HEK293 (cell line): ENCODE data around the gene ECI1.

Source experiments
- AEBP2 ChIP-seq: fragments of 450-650 bp; formaldehyde crosslinking; IDR thresholded peaks from 2 replicates; pipeline ENCODE4 v1.5.1; 2016; ENCODE audit warnings: missing biosample characterization, missing genetic modification characterization, borderline replicate concordance
- BCL11A ChIP-seq: fragments of 450-650 bp; formaldehyde crosslinking; IDR thresholded peaks from 2 replicates; pipeline ENCODE4 v1.5.1; 2016; ENCODE audit warnings: low read depth, missing biosample characterization, missing genetic modification characterization
- BCL11B ChIP-seq: fragments of 450-650 bp; formaldehyde crosslinking; IDR thresholded peaks from 2 replicates; pipeline ENCODE4 v1.5.1; 2016; ENCODE audit warnings: low read depth, missing biosample characterization, missing genetic modification characterization
- GLI4 ChIP-seq: fragments of 450-650 bp; formaldehyde crosslinking; IDR thresholded peaks from 2 replicates; pipeline ENCODE4 v1.5.1; 2016; ENCODE audit warnings: missing biosample characterization, missing genetic modification characterization
- INSM2 ChIP-seq: fragments of 450-650 bp; formaldehyde crosslinking; IDR thresholded peaks from 2 replicates; pipeline ENCODE4 v1.5.1; 2016; ENCODE audit warnings: missing biosample characterization, missing genetic modification characterization
- PRDM4 ChIP-seq: fragments of 450-650 bp; formaldehyde crosslinking; IDR thresholded peaks from 2 replicates; pipeline ENCODE4 v1.5.1; 2017; ENCODE audit warnings: missing biosample characterization, missing genetic modification characterization
- SETDB1 ChIP-seq: IDR thresholded peaks from one replicate; pipeline ENCODE4 v1.6.1; 2017; ENCODE audit warnings: mild to moderate bottlenecking, low read length, moderate library complexity, mixed read lengths; ENCODE audit not compliant: insufficient read length
- SP2 ChIP-seq: fragments of 450-650 bp; formaldehyde crosslinking; IDR thresholded peaks from 2 replicates; pipeline ENCODE4 v1.5.1; 2016; ENCODE audit warnings: missing biosample characterization, missing genetic modification characterization
- ZBTB10 ChIP-seq: fragments of 450-650 bp; formaldehyde crosslinking; IDR thresholded peaks from 2 replicates; pipeline ENCODE4 v1.5.1; 2016; ENCODE audit warnings: missing biosample characterization, missing genetic modification characterization
- ZBTB48 ChIP-seq: fragments of 450-650 bp; formaldehyde crosslinking; IDR thresholded peaks from 2 replicates; pipeline ENCODE4 v1.5.1; 2016; ENCODE audit warnings: missing biosample characterization, missing genetic modification characterization
- ZBTB6 ChIP-seq: fragments of 450-650 bp; formaldehyde crosslinking; IDR thresholded peaks from 2 replicates; pipeline ENCODE4 v1.5.1; 2017; ENCODE audit warnings: missing biosample characterization, missing genetic modification characterization
- ZBTB7A ChIP-seq: fragments of 450-650 bp; formaldehyde crosslinking; IDR thresholded peaks from 2 replicates; pipeline ENCODE4 v1.5.1; 2016; ENCODE audit warnings: low read depth, missing biosample characterization, missing genetic modification characterization
- ZFP69B ChIP-seq: fragments of 450-650 bp; formaldehyde crosslinking; IDR thresholded peaks from 2 replicates; pipeline ENCODE4 v1.5.1; 2016; ENCODE audit warnings: missing biosample characterization, missing genetic modification characterization
- ZNF114 ChIP-seq: fragments of 450-650 bp; formaldehyde crosslinking; IDR thresholded peaks from 2 replicates; pipeline ENCODE4 v1.5.0; 2017; ENCODE audit warnings: missing biosample characterization, missing genetic modification characterization
- ZNF184 ChIP-seq: fragments of 450-650 bp; IDR thresholded peaks from 2 replicates; pipeline ENCODE4 v1.5.1; 2018; ENCODE audit warnings: missing biosample characterization, mild to moderate bottlenecking, missing genetic modification characterization
- ZNF211 ChIP-seq: fragments of 450-650 bp; formaldehyde crosslinking; IDR thresholded peaks from 2 replicates; pipeline ENCODE4 v1.5.1; 2016; ENCODE audit warnings: low read depth, missing biosample characterization, missing genetic modification characterization
- ZNF266 ChIP-seq: fragments of 450-650 bp; formaldehyde crosslinking; IDR thresholded peaks from 2 replicates; pipeline ENCODE4 v1.5.1; 2016; ENCODE audit warnings: missing biosample characterization, missing genetic modification characterization, low read depth
- ZNF292 ChIP-seq: fragments of 450-650 bp; formaldehyde crosslinking; IDR thresholded peaks from 2 replicates; pipeline ENCODE4 v1.5.1; 2016; ENCODE audit warnings: low read depth, missing biosample characterization, missing genetic modification characterization, borderline replicate concordance
- ZNF350 ChIP-seq: fragments of 450-650 bp; formaldehyde crosslinking; IDR thresholded peaks from 2 replicates; pipeline ENCODE4 v1.5.0; 2017; ENCODE audit warnings: missing biosample characterization, mild to moderate bottlenecking, missing genetic modification characterization
- ZNF394 ChIP-seq: fragments of 450-650 bp; formaldehyde crosslinking; IDR thresholded peaks from 2 replicates; pipeline ENCODE4 v1.5.1; 2016; ENCODE audit warnings: missing biosample characterization, missing genetic modification characterization, mild to moderate bottlenecking, moderate library complexity, borderline replicate concordance
- ZNF398 ChIP-seq: fragments of 450-650 bp; formaldehyde crosslinking; IDR thresholded peaks from 2 replicates; pipeline ENCODE4 v1.5.1; 2017; ENCODE audit warnings: missing biosample characterization, missing genetic modification characterization
- ZNF501 ChIP-seq: fragments of 450-650 bp; formaldehyde crosslinking; IDR thresholded peaks from 2 replicates; pipeline ENCODE4 v1.5.1; 2016; ENCODE audit warnings: missing biosample characterization, missing genetic modification characterization
- ZNF558 ChIP-seq: fragments of 450-650 bp; formaldehyde crosslinking; IDR thresholded peaks from 2 replicates; pipeline ENCODE4 v1.5.1; 2016; ENCODE audit warnings: missing biosample characterization, missing genetic modification characterization
- ZNF585B ChIP-seq: fragments of 450-650 bp; formaldehyde crosslinking; IDR thresholded peaks from 2 replicates; pipeline ENCODE4 v1.5.1; 2016; ENCODE audit warnings: missing biosample characterization, missing genetic modification characterization
- ZNF624 ChIP-seq: fragments of 450-650 bp; formaldehyde crosslinking; IDR thresholded peaks from 2 replicates; pipeline ENCODE4 v1.5.1; 2017; ENCODE audit warnings: missing biosample characterization, missing genetic modification characterization
- ZNF660 ChIP-seq: fragments of 450-650 bp; IDR thresholded peaks from 2 replicates; pipeline ENCODE4 v1.5.1; 2018; ENCODE audit warnings: missing biosample characterization, mild to moderate bottlenecking, missing genetic modification characterization
- ZNF677 ChIP-seq: fragments of 450-650 bp; IDR thresholded peaks from 2 replicates; pipeline ENCODE4 v1.5.0; 2018; ENCODE audit warnings: missing biosample characterization, mild to moderate bottlenecking, missing genetic modification characterization, moderate library complexity

Gene ECI1

GRCh38 chr16:2212362-2213324 lies 38.7 kb downstream of the ECI1 start (continued):
- TF ChIP-seq PRDM4 (tag by site-specific recombination) (no peak), ZNF585B (no peak), ZFP69B (tag by site-specific recombination) (no peak), ZBTB6 (tag by site-specific recombination) (peak; percentile 39; the same call in 1 of the 2 replicates), ZNF211 (no peak), ZNF398 (tag by site-specific recombination) (no peak), ZNF558 (tag by site-specific recombination) (no peak), SP2 (peak; percentile 36), AEBP2 (tag by site-specific recombination) (no peak), ZBTB7A (tag by site-specific recombination) (no peak), SETDB1 (no peak), ZNF394 (tag by site-specific recombination) (0 out of 2 replicates have a peak, but pooled peaks have one; percentile 3), BCL11A (no peak), ZNF266 (tag by site-specific recombination) (no peak), ZNF350 (tag by site-specific recombination) (no peak), BCL11B (tag by site-specific recombination) (no peak), ZNF114 (tag by site-specific recombination) (no peak), INSM2 (tag by site-specific recombination) (no peak), GLI4 (tag by site-specific recombination) (no peak), ZBTB10 (tag by site-specific recombination) (no peak), ZNF677 (tag by site-specific recombination) (no peak), ZNF184 (tag by site-specific recombination) (no peak), ZNF660 (tag by site-specific recombination) (no peak), ZNF292 (tag by site-specific recombination) (no peak), ZBTB48 (no peak), ZNF501 (tag by site-specific recombination) (no peak), ZNF624 (tag by site-specific recombination) (no peak)
